ENCODE data around the gene GOLGA8J. TPM values are rescaled to one million over a fixed set of nuclear protein-coding genes. Genes with fewer than 3 reads are reported as not detected.

Gene GOLGA8J
- total and polyA plus RNA-seq, 4 donors, result 0.06 to 0.25 TPM; not detected in 2

DNA sequence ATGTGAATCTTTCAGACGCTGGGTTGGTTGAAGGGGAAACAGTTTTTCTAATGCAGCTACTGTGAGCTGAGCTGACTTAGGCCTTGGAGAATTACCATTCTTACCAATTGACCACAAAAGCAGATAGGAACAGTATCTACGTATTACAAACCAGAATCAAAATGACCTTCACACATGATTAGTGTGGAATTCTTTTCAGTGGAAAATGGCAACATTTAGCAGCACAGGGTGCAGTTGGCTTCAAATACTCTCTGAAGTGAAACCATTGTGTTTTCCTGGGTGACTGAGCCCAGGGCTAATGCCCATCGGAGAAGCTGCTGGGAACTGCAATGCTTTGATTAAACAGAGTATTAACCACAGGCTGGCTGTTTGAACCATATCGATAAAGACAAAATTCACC lies 40.2 kb upstream of the GOLGA8J start:
- DNase-seq (ENCODE audit: low spot score), result no peak
- WGBS, result 43% methylated on average over 4 of the region's 4 CpGs
- TF ChIP-seq FOXA2 (IDR thresholded peaks at IDR 0.05) (no peak), RXRA (IDR thresholded peaks at IDR 0.05) (peak; percentile 12 to 40), FOXA1 (IDR thresholded peaks at IDR 0.05) (no peak), SP1 (IDR thresholded peaks at IDR 0.05) (no peak), ZBTB33 (IDR thresholded peaks at IDR 0.05) (no peak), HNF4A (conservative IDR thresholded peaks at IDR 0.05) (peak in 1 of 2 donors; percentile 11), EGR1 (IDR thresholded peaks at IDR 0.05; ENCODE audit: low read depth in 2 of 2) (no peak), HNF4G (IDR thresholded peaks at IDR 0.05) (no peak), RAD21 (IDR thresholded peaks at IDR 0.05) (no peak)
- TF ChIP-seq, protein P1, sequence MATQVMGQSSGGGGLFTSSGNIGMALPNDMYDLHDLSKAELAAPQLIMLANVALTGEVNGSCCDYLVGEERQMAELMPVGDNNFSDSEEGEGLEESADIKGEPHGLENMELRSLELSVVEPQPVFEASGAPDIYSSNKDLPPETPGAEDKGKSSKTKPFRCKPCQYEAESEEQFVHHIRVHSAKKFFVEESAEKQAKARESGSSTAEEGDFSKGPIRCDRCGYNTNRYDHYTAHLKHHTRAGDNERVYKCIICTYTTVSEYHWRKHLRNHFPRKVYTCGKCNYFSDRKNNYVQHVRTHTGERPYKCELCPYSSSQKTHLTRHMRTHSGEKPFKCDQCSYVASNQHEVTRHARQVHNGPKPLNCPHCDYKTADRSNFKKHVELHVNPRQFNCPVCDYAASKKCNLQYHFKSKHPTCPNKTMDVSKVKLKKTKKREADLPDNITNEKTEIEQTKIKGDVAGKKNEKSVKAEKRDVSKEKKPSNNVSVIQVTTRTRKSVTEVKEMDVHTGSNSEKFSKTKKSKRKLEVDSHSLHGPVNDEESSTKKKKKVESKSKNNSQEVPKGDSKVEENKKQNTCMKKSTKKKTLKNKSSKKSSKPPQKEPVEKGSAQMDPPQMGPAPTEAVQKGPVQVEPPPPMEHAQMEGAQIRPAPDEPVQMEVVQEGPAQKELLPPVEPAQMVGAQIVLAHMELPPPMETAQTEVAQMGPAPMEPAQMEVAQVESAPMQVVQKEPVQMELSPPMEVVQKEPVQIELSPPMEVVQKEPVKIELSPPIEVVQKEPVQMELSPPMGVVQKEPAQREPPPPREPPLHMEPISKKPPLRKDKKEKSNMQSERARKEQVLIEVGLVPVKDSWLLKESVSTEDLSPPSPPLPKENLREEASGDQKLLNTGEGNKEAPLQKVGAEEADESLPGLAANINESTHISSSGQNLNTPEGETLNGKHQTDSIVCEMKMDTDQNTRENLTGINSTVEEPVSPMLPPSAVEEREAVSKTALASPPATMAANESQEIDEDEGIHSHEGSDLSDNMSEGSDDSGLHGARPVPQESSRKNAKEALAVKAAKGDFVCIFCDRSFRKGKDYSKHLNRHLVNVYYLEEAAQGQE (IDR thresholded peaks at IDR 0.05), result no peak

GRCh38 chr15:30043211-30043655 lies 39.5 kb upstream of the GOLGA8J start:
- Histone ChIP-seq H3K27me3 (ENCODE audit: control insufficient read depth in 4 of 4, insufficient read depth in 4 of 4, low read length in 3 of 4) (no peaks in the 10 kb centered on the region), H3K9ac (ENCODE audit: low read depth in 1 of 2, low read length in 2 of 2) (no peak overlapping the region), H3K9me3 (ENCODE audit: control insufficient read depth in 4 of 4, low read length in 3 of 4) (no peaks in the 10 kb centered on the region), H3K4me1 (ENCODE audit: control insufficient read depth in 4 of 4, insufficient read depth in 4 of 4, low read length in 3 of 4) (peaks cover 0 to 39% (median 21%) of the 10 kb centered on the region in 4 donors), H3K36me3 (ENCODE audit: control insufficient read depth in 4 of 4, insufficient read depth in 3 of 4, low read depth in 1 of 4, low read length in 3 of 4) (no peaks in the 10 kb centered on the region), H3K4me3 (ENCODE audit: low read depth in 1 of 3, low read length in 3 of 3) (no peak overlapping the region), H3K27ac (ENCODE audit: low read depth in 1 of 2, low read length in 2 of 2) (no peak overlapping the region)
- DNase-seq (ENCODE audit: low spot score), result no peak
- WGBS, result 19% methylated on average over 2 of the region's 2 CpGs
- TF ChIP-seq RAD21 (IDR thresholded peaks at IDR 0.05) (peak; percentile 76 to 83), CTCF (IDR thresholded peaks at IDR 0.05; ENCODE audit: low read depth, low read length, missing input control) (peak; percentile 40), MAX (IDR thresholded peaks at IDR 0.05) (no peak), ZBTB33 (IDR thresholded peaks at IDR 0.05) (no peak), HNF4G (IDR thresholded peaks at IDR 0.05) (no peak)

More for the DNA sequence above, 40.2 kb upstream of the GOLGA8J start:
- Histone ChIP-seq H3K27me3 (ENCODE audit: control insufficient read depth in 4 of 4, insufficient read depth in 4 of 4, low read length in 3 of 4) (no peaks in the 10 kb centered on the region), H3K9ac (ENCODE audit: low read depth in 1 of 2, low read length in 2 of 2) (no peak overlapping the region), H3K4me1 (ENCODE audit: control insufficient read depth in 4 of 4, insufficient read depth in 4 of 4, low read length in 3 of 4) (peaks cover 0 to 43% (median 25%) of the 10 kb centered on the region in 4 donors), H3K9me3 (ENCODE audit: control insufficient read depth in 4 of 4, low read length in 3 of 4) (no peaks in the 10 kb centered on the region), H3K27ac (ENCODE audit: low read depth in 1 of 2, low read length in 2 of 2) (peak overlapping the region; percentile 6 to 7), H3K36me3 (ENCODE audit: control insufficient read depth in 4 of 4, insufficient read depth in 3 of 4, low read depth in 1 of 4, low read length in 3 of 4) (no peaks in the 10 kb centered on the region), H3K4me3 (ENCODE audit: low read depth in 1 of 3, low read length in 3 of 3) (no peak overlapping the region)

All from liver (tissue), 9 donors.